GM10266 (cell line): Measurements from ENCODE around the gene HOXB4.

Experiments used
- DNase-seq: peaks from one replicate; pipeline ENCODE4 v3.0.0; 2012; ENCODE audit errors: extremely low spot score
- CTCF ChIP-seq: IDR thresholded peaks from 2 replicates; pipeline ENCODE4 v1.5.1; 2012; ENCODE audit warnings: mild to moderate bottlenecking, low read depth; ENCODE audit not compliant: control insufficient read depth, insufficient read depth; ENCODE audit errors: missing control alignments

Gene HOXB4

GRCh38 chr17:48597778-48598631, 19.9 kb upstream of the HOXB4 start:
- peak; percentile 68 for DNase-seq
- TF ChIP-seq CTCF: no peak

GRCh38 chr17:48597528-48597777, 19.3 kb upstream of the HOXB4 start:
- TF ChIP-seq CTCF: no peak
- DNase-seq: no peak

- no peak for DNase-seq
- no peak for TF ChIP-seq CTCF
Measured at GRCh38 chr17:48596735-48597527, 18.8 kb upstream of the HOXB4 start.

GRCh38 chr17:48596000-48596734, 18.0 kb upstream of the HOXB4 start:
- TF ChIP-seq CTCF: no peak
- no peak for DNase-seq

- no peak for TF ChIP-seq CTCF
- DNase-seq: no peak
Measured at GRCh38 chr17:48595278-48595999, 17.3 kb upstream of the HOXB4 start.

GRCh38 chr17:48594538-48595277, 16.6 kb upstream of the HOXB4 start:
- no peak for DNase-seq
- TF ChIP-seq CTCF: no peak
